KOPT-K1 (cell line): ENCODE measurements around the gene CA14.
"Not testable (repeated sequence)": the region's sequence is repeated elsewhere in the genome, so short reads cannot be mapped to it uniquely, and the experiment has no call there.

Source experiments
- H3K27ac ChIP-seq: fragments of 200-600 bp; sonication (generic); 2 replicates; pipeline ENCODE4 v1.5.1; 2016; ENCODE audit warnings: antibody characterized with exemption, mild to moderate bottlenecking, low read depth, low read length; ENCODE audit not compliant: poor library complexity, severe bottlenecking
- H3K36me3 ChIP-seq: fragments of 200-600 bp; sonication (generic); 2 replicates; pipeline ENCODE4 v1.5.1; 2017; ENCODE audit warnings: antibody characterized with exemption, mild to moderate bottlenecking, low read length, moderate library complexity; ENCODE audit not compliant: insufficient read depth
- H3K9me3 ChIP-seq: fragments of 200-600 bp; sonication (generic); 2 replicates; pipeline ENCODE4 v1.5.1; 2017; ENCODE audit warnings: antibody characterized with exemption, low read length, mild to moderate bottlenecking; ENCODE audit not compliant: insufficient read depth, poor library complexity, severe bottlenecking

CA14 gene

GRCh38 chr1:150257624-150258585, at the start of gene CA14:
Gene CA14 (plus strand): TSS chr1:150257774. CDS start chr1:150258129, 355 bp downstream.
- Histone ChIP-seq H3K9me3 (no peaks in the 10 kb centered on the region), H3K27ac (no peak within 1 kb of the TSS), H3K36me3 (no peaks in the 10 kb centered on the region)

- not testable (repeated sequence) for H3K36me3 ChIP-seq, H3K27ac ChIP-seq, H3K9me3 ChIP-seq
Observed at GRCh38 chr1:150208460-150208859, 49.1 kb upstream of the CA14 start.

GRCh38 chr1:150210091-150210490, 47.5 kb upstream of the CA14 start:
- H3K27ac ChIP-seq, result no peak overlapping the region

GRCh38 chr1:150210706-150211105, 46.9 kb upstream of the CA14 start:
- H3K27ac ChIP-seq, result no peak overlapping the region
- no peaks in the 10 kb centered on the region for H3K9me3 ChIP-seq
- no peaks in the 10 kb centered on the region for H3K36me3 ChIP-seq

More at GRCh38 chr1:150210091-150210490, 47.5 kb upstream of the CA14 start:
- Histone ChIP-seq H3K9me3 (no peaks in the 10 kb centered on the region), H3K36me3 (no peaks in the 10 kb centered on the region)

GRCh38 chr1:150212070-150212469, 45.5 kb upstream of the CA14 start:
- H3K9me3 ChIP-seq, result no peaks in the 10 kb centered on the region
- H3K36me3 ChIP-seq, result peaks cover 7% of the 10 kb centered on the region
- H3K27ac ChIP-seq, result no peak overlapping the region

- Histone ChIP-seq H3K36me3 (peaks cover 19% of the 10 kb centered on the region), H3K9me3 (no peaks in the 10 kb centered on the region), H3K27ac (peak overlapping the region; percentile 70)
Observed at GRCh38 chr1:150213170-150214098, 44.1 kb upstream of the CA14 start.

GRCh38 chr1:150214099-150214756, 43.3 kb upstream of the CA14 start:
- not testable (repeated sequence) for H3K9me3 ChIP-seq
- Histone ChIP-seq H3K27ac (peak overlapping the region; percentile 70), H3K36me3 (peaks cover 27% of the 10 kb centered on the region)

GRCh38 chr1:150215855-150216254, 41.7 kb upstream of the CA14 start:
- not testable (repeated sequence) for H3K9me3 ChIP-seq, H3K27ac ChIP-seq
- H3K36me3 ChIP-seq, result peaks cover 43% of the 10 kb centered on the region

GRCh38 chr1:150221552-150221951, 36.0 kb upstream of the CA14 start:
- Histone ChIP-seq H3K36me3 (peaks cover 90% of the 10 kb centered on the region), H3K27ac (no peak overlapping the region), H3K9me3 (no peaks in the 10 kb centered on the region)

- Histone ChIP-seq H3K36me3 (peaks cover 92% of the 10 kb centered on the region), H3K27ac (no peak overlapping the region), H3K9me3 (no peaks in the 10 kb centered on the region)
Observed at GRCh38 chr1:150224983-150225382, 32.6 kb upstream of the CA14 start.

GRCh38 chr1:150225546-150225945, 32.0 kb upstream of the CA14 start:
- peaks cover 92% of the 10 kb centered on the region for H3K36me3 ChIP-seq

GRCh38 chr1:150226486-150226885, 31.1 kb upstream of the CA14 start:
- Histone ChIP-seq H3K9me3 (no peaks in the 10 kb centered on the region), H3K36me3 (peaks cover 92% of the 10 kb centered on the region), H3K27ac (no peak overlapping the region)

More at GRCh38 chr1:150225546-150225945, 32.0 kb upstream of the CA14 start:
- H3K27ac ChIP-seq, result no peak overlapping the region
- no peaks in the 10 kb centered on the region for H3K9me3 ChIP-seq

GRCh38 chr1:150227228-150227627, 30.3 kb upstream of the CA14 start:
- H3K27ac ChIP-seq, result no peak overlapping the region
- no peaks in the 10 kb centered on the region for H3K9me3 ChIP-seq
- peaks cover 92% of the 10 kb centered on the region for H3K36me3 ChIP-seq

- H3K36me3 ChIP-seq, result peaks cover 83% of the 10 kb centered on the region
- H3K9me3 ChIP-seq, H3K27ac ChIP-seq: not testable (repeated sequence)
Observed at GRCh38 chr1:150228246-150228645, 29.3 kb upstream of the CA14 start.

GRCh38 chr1:150232921-150233320, 24.7 kb upstream of the CA14 start:
- not testable (repeated sequence) for H3K9me3 ChIP-seq
- peak overlapping the region; percentile 92 for H3K27ac ChIP-seq
- H3K36me3 ChIP-seq, result peaks cover 38% of the 10 kb centered on the region
